Cardiac muscle cell (in vitro differentiated cells and primary cell): ENCODE data around the gene KREMEN2. TPM values are rescaled to one million over a fixed set of nuclear protein-coding genes. Genes with fewer than 3 reads are reported as not detected.
A peak's percentile ranks its signal among the peaks of the same experiment; 100 is the strongest.
"Not testable (repeated sequence)": the region's sequence is repeated elsewhere in the genome, so short reads cannot be mapped to it uniquely, and the experiment has no call there.

ENCODE experiments used
- DNase-seq, 2 donors: peaks; one replicate each; pipeline versions ENCODE4 v3.0.0 to v3.0.0-alpha.2; 2010 to 2017; ENCODE audit warnings: low read depth in 1 of 2, low spot score in 1 of 2
- H3K27ac ChIP-seq: fragments of 200-600 bp; sonication (generic); 2 replicates; pipeline ENCODE4 v1.5.1; 2016
- H3K27me3 ChIP-seq: fragments of 200-600 bp; sonication (generic); 2 replicates; pipeline ENCODE4 v1.6.0; 2016; ENCODE audit warnings: control low read depth
- H3K36me3 ChIP-seq: fragments of 200-600 bp; sonication (generic); 2 replicates; pipeline ENCODE4 v1.5.1; 2016; ENCODE audit warnings: control low read depth
- H3K4me1 ChIP-seq: fragments of 200-600 bp; sonication (generic); 2 replicates; pipeline ENCODE4 v1.8.1; 2017; ENCODE audit warnings: low read depth, mild to moderate bottlenecking, mixed run types
- H3K4me3 ChIP-seq: fragments of 200-600 bp; sonication (generic); 2 replicates; pipeline ENCODE4 v1.5.1; 2016; ENCODE audit warnings: mild to moderate bottlenecking
- H3K9me3 ChIP-seq: fragments of 200-600 bp; sonication (generic); 2 replicates; pipeline ENCODE4 v1.5.1; 2017; ENCODE audit warnings: low read depth, mild to moderate bottlenecking, control low read depth
- CTCF ChIP-seq: IDR thresholded peaks from 2 replicates; pipeline ENCODE4 v1.5.1; 2012; ENCODE audit warnings: low read depth, mild to moderate bottlenecking, low read length
- polyA plus RNA-seq: library from polyadenylated mRNA; unstranded; fragments of >200 nt; fragmentation: Nextera tagmentation; extraction: Ambion mirVana; gene quantifications from 2 replicates; pipeline ENCODE4 v1.2.1, GENCODE V29; 2016
- total RNA-seq: library from RNA; depleted of rRNA; stranded (reverse); fragments of >200 nt; gene quantifications from 2 replicates; pipeline ENCODE4 v1.2.3, GENCODE V29; 2016

The KREMEN2 gene
- total and polyA plus RNA-seq, 2 experiments from 2014 or later: 2.5 to 3.9 TPM

GRCh38 chr16:2924901-2925755 is 38.9 kb upstream of the KREMEN2 start:
- Histone ChIP-seq H3K9me3 (no peaks in the 10 kb centered on the region), H3K4me1 (no peaks in the 10 kb centered on the region), H3K36me3 (no peaks in the 10 kb centered on the region), H3K4me3 (no peak overlapping the region), H3K27me3 (no peaks in the 10 kb centered on the region), H3K27ac (no peak overlapping the region)
- TF ChIP-seq CTCF: no peak
- DNase-seq: peak in 1 of 2 donors; percentile 39

- no peak overlapping the region for H3K27ac ChIP-seq
- no peak overlapping the region for H3K4me3 ChIP-seq
- DNase-seq: no peak
Observed at GRCh38 chr16:2925951-2926649, 38.0 kb upstream of the KREMEN2 start.

GRCh38 chr16:2926650-2926999 is 37.5 kb upstream of the KREMEN2 start:
- Histone ChIP-seq H3K4me1 (no peaks in the 10 kb centered on the region), H3K36me3 (no peaks in the 10 kb centered on the region), H3K4me3 (no peak overlapping the region), H3K27ac (no peak overlapping the region), H3K9me3 (no peaks in the 10 kb centered on the region), H3K27me3 (no peaks in the 10 kb centered on the region)
- no peak for TF ChIP-seq CTCF
- no peak for DNase-seq

More at GRCh38 chr16:2925951-2926649, 38.0 kb upstream of the KREMEN2 start:
- Histone ChIP-seq H3K36me3 (no peaks in the 10 kb centered on the region), H3K4me1 (no peaks in the 10 kb centered on the region), H3K27me3 (no peaks in the 10 kb centered on the region), H3K9me3 (no peaks in the 10 kb centered on the region)
- no peak for TF ChIP-seq CTCF

GRCh38 chr16:2927010-2927646 is 36.9 kb upstream of the KREMEN2 start:
- no peaks in the 10 kb centered on the region for H3K36me3 ChIP-seq
- peak; percentile 90 to 91 for DNase-seq
- TF ChIP-seq CTCF: peak; percentile 92
- H3K9me3 ChIP-seq: no peaks in the 10 kb centered on the region
- no peak overlapping the region for H3K4me3 ChIP-seq
- H3K27me3 ChIP-seq: no peaks in the 10 kb centered on the region
- no peak overlapping the region for H3K27ac ChIP-seq
- no peaks in the 10 kb centered on the region for H3K4me1 ChIP-seq

GRCh38 chr16:2928151-2928550 is 35.9 kb upstream of the KREMEN2 start:
- not testable (repeated sequence) for H3K27me3 ChIP-seq, H3K9me3 ChIP-seq, DNase-seq, H3K36me3 ChIP-seq, H3K4me1 ChIP-seq, H3K27ac ChIP-seq, H3K4me3 ChIP-seq
